Mesenchymal stem cell (in vitro differentiated cells and primary cell): Measurements from ENCODE around the gene DCLK1.
A peak's percentile ranks its signal among the peaks of the same experiment; 100 is the strongest.

Experiments used
- DNase-seq: peaks from one replicate; pipeline ENCODE4 v3.0.0-alpha.2; 2013
- H2AFZ ChIP-seq: one replicate; pipeline ENCODE4 v1.6.1; 2013; ENCODE audit warnings: low read depth, mild to moderate bottlenecking, control low read depth, inconsistent platforms, low read length, moderate library complexity
- H2AK5ac ChIP-seq: 2 replicates; pipeline ENCODE4 v1.6.1; 2013; ENCODE audit warnings: low read length, moderate library complexity, mild to moderate bottlenecking, inconsistent platforms; ENCODE audit not compliant: severe bottlenecking
- H2BK120ac ChIP-seq: one replicate; pipeline ENCODE4 v1.6.1; 2013; ENCODE audit warnings: low read depth, mild to moderate bottlenecking, inconsistent platforms, low read length, moderate library complexity
- H2BK12ac ChIP-seq, 2 experiments: one replicate each; pipeline ENCODE4 v1.6.1; 2013; ENCODE audit warnings: inconsistent platforms in 2 of 2, low read length in 2 of 2, mild to moderate bottlenecking in 2 of 2, moderate library complexity in 2 of 2, control low read depth in 1 of 2
- H2BK15ac ChIP-seq: one replicate; pipeline ENCODE4 v1.6.1; 2013; ENCODE audit warnings: mild to moderate bottlenecking, low read depth, inconsistent platforms; ENCODE audit not compliant: poor library complexity, severe bottlenecking
- H2BK5ac ChIP-seq: 2 replicates; pipeline ENCODE4 v1.6.1; 2013; ENCODE audit warnings: low read depth, mild to moderate bottlenecking, low read length, control low read depth, inconsistent platforms; ENCODE audit not compliant: poor library complexity, severe bottlenecking
- H3K14ac ChIP-seq, 2 experiments: one replicate each; pipeline ENCODE4 v1.6.1; 2013; ENCODE audit warnings: inconsistent platforms in 2 of 2, low read length in 2 of 2, control low read depth in 1 of 2, mild to moderate bottlenecking in 1 of 2, moderate library complexity in 1 of 2
- H3K18ac ChIP-seq, 2 experiments: one replicate each; pipeline ENCODE4 v1.6.1; 2013; ENCODE audit warnings: inconsistent platforms in 2 of 2, low read length in 2 of 2, control low read depth in 1 of 2, low read depth in 1 of 2, mild to moderate bottlenecking in 1 of 2
- H3K23ac ChIP-seq, 2 experiments: one replicate each; pipeline ENCODE4 v1.6.1; 2013; ENCODE audit warnings: inconsistent platforms in 2 of 2, low read length in 2 of 2, mild to moderate bottlenecking in 2 of 2, moderate library complexity in 2 of 2, control low read depth in 1 of 2
- H3K27ac ChIP-seq: 2 replicates; pipeline ENCODE4 v1.5.1; 2013; ENCODE audit warnings: mild to moderate bottlenecking, moderate library complexity, low read length, control low read depth, inconsistent platforms; ENCODE audit not compliant: poor library complexity, severe bottlenecking
- H3K27me3 ChIP-seq, 2 experiments: 2 replicates each; pipeline versions ENCODE4 v1.6.1 to v1.7.0; 2013; ENCODE audit warnings: low read length in 2 of 2, mild to moderate bottlenecking in 2 of 2, moderate library complexity in 2 of 2, control low read depth in 1 of 2, inconsistent platforms in 1 of 2; ENCODE audit not compliant: control insufficient read depth in 1 of 2, insufficient read depth in 1 of 2
- H3K36me3 ChIP-seq, 2 experiments: 2 replicates each; pipeline versions ENCODE4 v1.6.1 to v1.7.0; 2013; ENCODE audit warnings: low read length in 2 of 2, control low read depth in 1 of 2, inconsistent platforms in 1 of 2, low read depth in 1 of 2, mild to moderate bottlenecking in 1 of 2; ENCODE audit not compliant: insufficient read depth in 2 of 2, control insufficient read depth in 1 of 2
- H3K4ac ChIP-seq, 2 experiments: one replicate each; pipeline ENCODE4 v1.6.1; 2013; ENCODE audit warnings: inconsistent platforms in 2 of 2, low read length in 2 of 2, mild to moderate bottlenecking in 2 of 2, moderate library complexity in 2 of 2, control low read depth in 1 of 2, low read depth in 1 of 2
- H3K4me1 ChIP-seq: 2 replicates; pipeline ENCODE4 v1.6.1; 2013; ENCODE audit warnings: low read depth, low read length, control low read depth; ENCODE audit not compliant: control insufficient read depth, insufficient read depth
- H3K4me2 ChIP-seq: 2 replicates; pipeline ENCODE4 v1.6.1; 2013; ENCODE audit warnings: low read length, mild to moderate bottlenecking, inconsistent platforms; ENCODE audit not compliant: poor library complexity, severe bottlenecking
- H3K4me3 ChIP-seq, 2 experiments: 2 replicates each; pipeline versions ENCODE4 v1.5.1 to v1.7.0; 2013; ENCODE audit warnings: low read length in 2 of 2, mild to moderate bottlenecking in 2 of 2, control low read depth in 1 of 2, low read depth in 1 of 2; ENCODE audit not compliant: insufficient read depth in 1 of 2
- H3K79me1 ChIP-seq: replicated peaks from 2 replicates; pipeline ENCODE4 v1.6.1; 2013; ENCODE audit warnings: mild to moderate bottlenecking, control low read depth, low read length, inconsistent platforms; ENCODE audit not compliant: poor library complexity, severe bottlenecking
- H3K9ac ChIP-seq: 2 replicates; pipeline ENCODE4 v1.7.0; 2013; ENCODE audit warnings: mild to moderate bottlenecking, low read length, moderate library complexity
- H3K9me3 ChIP-seq: 2 replicates; pipeline ENCODE4 v1.7.0; 2013; ENCODE audit warnings: mild to moderate bottlenecking, low read length; ENCODE audit not compliant: control insufficient read depth
- H4K8ac ChIP-seq: one replicate; pipeline ENCODE4 v1.6.1; 2013; ENCODE audit warnings: inconsistent platforms, mild to moderate bottlenecking, low read length, moderate library complexity
- H4K91ac ChIP-seq: one replicate; pipeline ENCODE4 v1.6.1; 2013; ENCODE audit warnings: mild to moderate bottlenecking, low read length, inconsistent platforms
- WGBS: methylation state at CpG from one replicate; pipeline ENCODE4 v1.1.7; 2013; ENCODE audit warnings: mixed read lengths; 5-methylcytosine and 5-hydroxymethylcytosine counted together

The DCLK1 gene

DNA sequence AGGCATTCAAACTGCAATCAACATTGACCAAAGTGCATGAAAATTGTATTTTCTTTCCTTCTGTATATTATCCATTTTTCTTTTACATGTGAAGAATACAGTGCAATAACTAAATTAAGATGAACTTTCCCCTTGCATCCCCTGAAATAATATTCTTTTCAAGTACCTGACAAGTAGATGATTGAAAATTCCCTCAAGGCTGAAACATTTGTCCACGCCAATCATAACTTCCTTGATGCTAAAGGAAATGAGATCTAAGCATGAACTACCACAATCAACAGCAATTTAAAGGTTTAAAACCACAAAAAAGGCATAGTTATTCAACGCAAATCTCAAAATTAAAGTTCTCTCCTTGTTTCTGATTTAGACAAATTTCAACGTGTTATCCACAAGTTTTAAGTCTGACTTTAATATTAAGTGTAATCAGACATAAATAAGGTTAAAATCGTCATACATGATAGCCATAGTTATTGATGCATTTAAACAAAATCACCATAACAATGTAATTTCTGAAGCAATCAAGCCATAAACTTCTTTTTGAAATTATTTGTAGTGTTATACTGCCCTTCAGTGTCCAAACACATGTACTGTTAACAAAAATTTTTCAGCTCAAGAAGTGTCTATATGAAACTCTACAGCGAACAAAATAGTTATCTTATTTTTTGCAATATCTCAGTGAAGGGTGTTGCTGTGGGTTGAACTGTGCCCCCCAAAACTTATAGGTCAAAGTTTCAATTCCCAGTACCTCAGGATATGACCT is 169.5 kb downstream of the DCLK1 start:
- Histone ChIP-seq H2BK120ac (no peak overlapping the region), H3K27me3 (no peaks in the 10 kb centered on the region), H3K4me1 (no peaks in the 10 kb centered on the region), H3K36me3 (no peaks in the 10 kb centered on the region), H2BK12ac (no peak overlapping the region), H3K14ac (no peak overlapping the region), H3K4ac (no peak overlapping the region), H3K27ac (peak overlapping the region; percentile 59), H4K91ac (no peak overlapping the region), H3K9me3 (no peaks in the 10 kb centered on the region), H3K4me2 (no peak overlapping the region), H4K8ac (no peak overlapping the region), H2BK5ac (no peak overlapping the region), H3K79me1 (no peaks in the 10 kb centered on the region), H2AK5ac (no peak overlapping the region), H3K18ac (no peak overlapping the region), H2BK15ac (no peak overlapping the region), H3K23ac (no peak overlapping the region), H3K9ac (peak overlapping the region; percentile 15), H3K4me3 (no peak overlapping the region), H2AFZ (no peak overlapping the region)
- 90% methylated on average over 2 of the region's 5 CpGs for WGBS
- no peak for DNase-seq

DNA sequence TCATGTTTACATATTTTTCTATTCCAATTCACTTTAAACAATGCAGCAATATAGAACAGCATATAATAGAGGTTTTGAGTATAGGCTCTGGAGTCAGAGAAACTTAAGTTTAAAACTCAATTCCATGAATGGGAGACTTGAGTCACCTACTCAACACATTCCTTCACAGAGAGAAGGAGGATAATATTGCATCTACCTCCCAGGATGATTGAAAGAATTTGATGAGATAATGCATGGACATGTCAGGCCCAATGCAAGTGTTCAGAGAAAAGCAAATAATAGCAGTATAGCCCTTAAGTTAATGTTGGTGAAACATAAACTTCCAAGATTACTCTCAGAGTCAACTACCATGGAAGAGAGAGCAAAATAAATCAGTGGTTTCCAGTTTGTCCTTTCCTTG is 170.2 kb downstream of the DCLK1 start:
- H2AK5ac ChIP-seq, result no peak overlapping the region
- H3K9ac ChIP-seq, result peak overlapping the region; percentile 46
- DNase-seq, result no peak
- peak overlapping the region; percentile 74 for H3K27ac ChIP-seq
- no peaks in the 10 kb centered on the region for H3K27me3 ChIP-seq
- no peak overlapping the region for H3K18ac ChIP-seq
- no peak overlapping the region for H3K4ac ChIP-seq
- H4K91ac ChIP-seq, result no peak overlapping the region
- no peaks in the 10 kb centered on the region for H3K4me1 ChIP-seq
- H3K4me3 ChIP-seq, result no peak overlapping the region
- H2BK120ac ChIP-seq, result no peak overlapping the region
- no peaks in the 10 kb centered on the region for H3K79me1 ChIP-seq
- H3K9me3 ChIP-seq, result no peaks in the 10 kb centered on the region
- H4K8ac ChIP-seq, result no peak overlapping the region
- no peak overlapping the region for H3K4me2 ChIP-seq
- no peak overlapping the region for H2BK15ac ChIP-seq
- H2BK5ac ChIP-seq, result no peak overlapping the region
- H2AFZ ChIP-seq, result no peak overlapping the region
- H3K23ac ChIP-seq, result no peak overlapping the region
- no peak overlapping the region for H3K14ac ChIP-seq
- no peak overlapping the region for H2BK12ac ChIP-seq
- H3K36me3 ChIP-seq, result no peaks in the 10 kb centered on the region

DNA sequence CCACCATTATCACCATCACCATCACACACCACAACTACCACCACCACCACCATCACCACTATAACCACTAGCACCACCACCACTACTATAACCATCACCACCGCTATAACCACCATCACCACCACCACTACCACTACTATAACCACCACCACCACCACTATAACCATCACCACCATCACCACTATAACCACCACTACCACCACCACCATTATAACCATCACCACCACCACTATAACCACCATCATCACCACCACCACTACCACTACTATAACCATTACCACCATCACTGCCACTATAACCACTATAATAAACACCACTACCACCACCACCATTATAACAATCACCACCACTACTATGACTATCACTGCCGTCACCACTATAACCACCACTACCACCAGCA is 173.2 kb downstream of the DCLK1 start:
- Histone ChIP-seq H4K8ac (no peak overlapping the region), H3K14ac (no peak overlapping the region), H2BK5ac (no peak overlapping the region), H2BK120ac (no peak overlapping the region), H3K4me3 (no peak overlapping the region), H3K27ac (no peak overlapping the region), H3K23ac (no peak overlapping the region), H3K36me3 (no peaks in the 10 kb centered on the region), H3K9me3 (no peaks in the 10 kb centered on the region), H2BK15ac (no peak overlapping the region), H3K27me3 (no peaks in the 10 kb centered on the region), H4K91ac (no peak overlapping the region), H2AK5ac (no peak overlapping the region), H3K4me1 (no peaks in the 10 kb centered on the region), H2AFZ (no peak overlapping the region), H3K4me2 (no peak overlapping the region), H3K18ac (no peak overlapping the region), H2BK12ac (no peak overlapping the region), H3K4ac (no peak overlapping the region), H3K9ac (no peak overlapping the region), H3K79me1 (no peaks in the 10 kb centered on the region)
- 68% methylated on average over 2 of the region's 2 CpGs for WGBS
- DNase-seq, result no peak

DNA sequence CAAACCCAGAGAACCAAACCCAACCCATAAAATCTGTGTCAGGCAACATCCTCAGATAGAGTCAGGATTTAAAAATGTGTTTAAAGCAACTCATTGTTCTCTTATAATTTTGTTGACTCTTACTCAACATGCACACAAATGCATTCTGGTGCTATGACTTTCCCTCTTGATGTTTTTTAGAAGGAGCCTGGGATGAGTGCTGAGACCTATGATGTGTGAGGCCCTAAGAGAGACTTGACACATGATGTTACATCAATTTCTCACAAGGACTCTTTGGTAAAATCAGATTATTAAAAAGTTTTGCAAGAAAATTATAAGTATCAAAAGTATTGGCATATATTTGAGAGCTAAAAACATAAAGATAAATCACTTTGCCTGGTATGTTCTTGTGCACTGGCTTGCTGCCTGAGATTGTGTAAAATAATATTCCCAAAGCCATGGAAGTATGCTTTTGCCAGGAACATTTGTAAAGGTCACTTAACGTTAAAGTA is 173.9 kb downstream of the DCLK1 start:
- H3K4ac ChIP-seq, result no peak overlapping the region
- H3K9me3 ChIP-seq, result no peaks in the 10 kb centered on the region
- no peak overlapping the region for H4K8ac ChIP-seq
- no peak overlapping the region for H3K27ac ChIP-seq
- no peak overlapping the region for H2AK5ac ChIP-seq
- no peak overlapping the region for H4K91ac ChIP-seq
- no peak overlapping the region for H3K14ac ChIP-seq
- no peak overlapping the region for H2BK120ac ChIP-seq
- H2BK12ac ChIP-seq, result no peak overlapping the region
- H3K18ac ChIP-seq, result no peak overlapping the region
- H2AFZ ChIP-seq, result no peak overlapping the region
- H2BK5ac ChIP-seq, result no peak overlapping the region
- H3K79me1 ChIP-seq, result no peaks in the 10 kb centered on the region
- H3K4me3 ChIP-seq, result no peak overlapping the region
- DNase-seq, result no peak
- H3K36me3 ChIP-seq, result no peaks in the 10 kb centered on the region
- H3K4me1 ChIP-seq, result no peaks in the 10 kb centered on the region
- H3K9ac ChIP-seq, result peak overlapping the region; percentile 49
- H3K23ac ChIP-seq, result no peak overlapping the region
- H3K4me2 ChIP-seq, result no peak overlapping the region
- no CpG with 5 or more reads among the region's 1 CpG for WGBS
- H3K27me3 ChIP-seq, result no peaks in the 10 kb centered on the region
- H2BK15ac ChIP-seq, result no peak overlapping the region
